ENCODE data around the gene CCER1.

The CCER1 gene

DNA sequence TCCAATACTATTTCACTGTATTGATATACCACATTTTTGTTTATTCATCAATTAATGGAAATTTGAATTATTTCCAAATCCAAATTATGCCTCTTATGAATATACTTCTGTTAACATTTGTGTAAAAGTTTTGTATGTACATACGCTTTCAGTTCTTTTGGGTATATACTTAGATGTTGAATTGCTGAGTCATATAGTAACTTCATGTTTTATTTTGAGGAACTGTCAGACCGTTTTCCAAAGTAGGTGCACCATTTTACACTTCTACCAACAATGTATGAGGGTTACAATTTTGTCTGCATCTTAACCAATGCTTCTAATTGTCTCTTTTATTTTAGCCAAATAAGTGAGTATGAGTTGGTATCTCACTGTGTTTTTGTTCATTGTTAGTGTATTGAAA lies 10.2 kb upstream of the CCER1 start:
- DNase-seq (ENCODE audit: low spot score): no peak

DNA sequence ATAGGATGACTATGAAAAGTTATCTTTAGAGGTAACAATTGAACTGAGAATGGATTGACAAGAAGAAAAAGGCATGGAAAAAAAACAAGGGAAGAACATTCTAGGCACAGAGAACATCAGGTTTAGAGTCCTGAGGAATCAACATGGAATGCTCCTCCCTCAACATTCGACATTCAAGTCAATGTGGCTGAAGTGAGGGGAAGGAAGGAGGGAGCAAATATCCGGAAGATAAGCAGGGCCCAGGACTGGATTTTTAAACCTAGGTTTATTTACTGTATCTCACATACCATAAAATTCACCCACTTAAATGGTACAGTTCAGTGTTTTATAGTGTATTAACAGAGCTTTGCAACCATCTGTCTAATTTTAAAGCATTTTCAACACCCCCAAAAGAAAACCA lies 9.6 kb upstream of the CCER1 start:
- no peak for DNase-seq (ENCODE audit: low spot score)

DNA sequence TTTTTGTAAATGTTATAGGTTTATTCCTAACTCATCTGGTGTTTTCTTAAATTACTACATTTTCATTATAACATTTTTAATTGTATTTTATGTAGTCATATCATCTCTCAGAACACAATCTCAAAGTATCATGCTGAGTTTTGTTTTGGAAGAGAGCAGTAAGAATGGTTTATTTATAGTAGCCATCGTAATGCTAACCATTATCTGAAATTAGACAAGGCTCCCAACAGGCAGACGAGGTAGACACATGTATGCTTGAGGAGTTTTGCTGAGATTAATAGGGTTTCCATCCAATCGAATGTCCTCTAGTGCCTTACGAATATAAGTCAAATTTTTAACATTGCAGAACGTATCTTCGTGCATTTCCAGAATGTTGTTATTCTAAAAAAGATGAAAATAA lies 9.0 kb upstream of the CCER1 start:
- DNase-seq (ENCODE audit: low spot score): no peak

DNA sequence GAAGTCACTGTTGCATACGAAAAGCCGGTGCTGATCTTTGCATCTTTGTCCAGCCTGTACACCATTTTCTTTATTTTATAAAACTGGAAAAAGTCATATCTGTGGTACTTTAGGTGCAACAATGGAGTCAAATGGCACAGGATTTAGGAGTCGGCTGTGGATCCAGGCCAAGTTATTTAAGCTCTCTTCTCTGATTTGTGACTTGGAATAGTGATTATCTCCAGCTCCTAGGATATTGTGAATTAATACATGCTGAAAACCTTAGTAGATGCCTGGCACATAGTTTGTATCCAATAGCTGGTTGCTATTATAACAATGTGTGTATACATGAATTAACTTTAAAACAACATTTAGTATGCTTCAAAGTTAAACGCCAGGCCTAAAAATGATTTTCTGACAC lies 6.2 kb upstream of the CCER1 start:
- no peak for DNase-seq (ENCODE audit: low spot score)

DNA sequence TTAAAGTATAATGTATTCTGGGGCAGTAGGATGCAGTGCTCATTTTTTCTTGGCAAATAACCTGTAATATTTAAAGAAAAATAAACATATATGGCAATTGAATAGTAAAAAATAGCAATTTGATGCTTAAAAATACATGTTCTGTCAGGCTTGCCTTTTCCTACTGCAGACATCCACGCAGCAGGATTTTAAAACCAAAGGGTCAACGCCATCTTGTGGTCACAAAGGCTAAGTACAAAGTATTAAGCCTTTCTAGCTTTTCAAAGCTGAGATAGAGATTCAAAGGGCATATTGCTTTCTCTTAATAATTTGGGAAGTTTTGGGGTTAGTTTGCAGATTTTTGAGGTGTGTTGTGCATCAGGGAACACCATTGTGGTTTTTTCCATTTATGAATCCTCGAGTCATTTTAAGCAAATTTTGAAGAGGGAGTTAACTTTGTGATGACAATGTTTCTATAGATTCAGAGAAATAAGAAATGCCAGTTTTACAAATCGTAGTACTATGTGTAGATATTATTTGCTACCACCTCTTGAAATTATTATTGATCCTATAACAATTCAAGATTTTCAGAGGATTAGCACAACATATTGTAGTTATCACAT lies 4.7 kb upstream of the CCER1 start:
- DNase-seq (ENCODE audit: low spot score): peak; percentile 57

DNA sequence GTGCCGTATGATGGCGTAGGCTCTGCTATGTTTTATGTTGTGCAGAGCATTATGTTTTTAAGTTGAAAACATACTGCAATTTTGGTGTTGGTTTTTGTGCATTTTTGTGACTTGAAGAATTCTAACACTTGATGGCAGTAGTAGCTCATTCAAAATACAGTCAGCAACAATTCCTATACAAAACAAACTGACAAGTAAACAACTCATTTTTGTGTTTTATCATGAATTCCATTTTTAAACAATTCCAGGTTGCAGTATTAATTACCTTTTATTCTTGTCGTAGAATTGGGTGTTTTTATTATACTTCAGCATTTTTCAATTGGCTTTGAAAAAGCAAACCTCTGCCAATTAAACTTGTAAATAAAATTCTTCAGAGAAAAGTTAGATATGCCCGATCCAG lies 4.1 kb upstream of the CCER1 start:
- DNase-seq (ENCODE audit: low spot score): peak; percentile 35

DNA sequence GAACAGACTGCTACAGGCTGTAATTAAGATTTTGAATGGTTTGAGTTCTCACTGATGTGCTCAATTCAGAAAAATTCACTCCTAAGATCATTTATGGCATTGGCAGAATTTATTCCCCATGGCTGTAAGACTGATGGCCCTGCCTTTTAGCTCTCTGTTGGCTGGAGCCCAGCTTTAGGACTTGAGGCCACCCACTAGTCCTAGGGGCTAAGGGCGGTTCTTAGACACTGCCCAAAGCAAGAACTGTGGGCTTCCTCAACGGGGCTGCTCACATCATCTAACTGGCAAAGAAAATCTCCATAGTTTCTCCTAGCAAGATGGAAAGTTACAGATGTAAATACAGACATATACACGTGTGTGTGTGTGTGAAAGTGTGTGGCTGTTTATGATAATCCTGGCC lies 3.4 kb upstream of the CCER1 start:
- DNase-seq (ENCODE audit: low spot score): no peak

DNA sequence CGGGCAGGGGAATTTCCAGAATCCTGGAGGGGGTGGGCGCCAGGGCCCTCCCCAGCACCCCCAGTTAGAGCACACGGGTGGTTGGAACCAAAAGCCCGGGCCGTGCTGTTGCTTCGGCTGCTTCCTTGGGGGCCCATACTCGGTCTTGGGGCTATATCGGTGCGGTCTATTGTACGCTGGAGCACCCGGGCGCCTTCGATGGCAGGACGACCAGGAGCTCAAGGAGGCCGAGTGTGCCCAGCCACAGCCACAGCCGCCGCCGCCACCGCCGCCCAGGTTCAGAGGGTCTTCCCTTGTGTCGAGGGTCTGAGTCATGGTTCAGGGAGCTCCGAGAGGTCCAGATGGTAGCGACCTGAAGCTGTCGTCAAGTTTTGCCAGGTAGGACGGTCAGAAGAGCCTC lies 548 bp downstream of the CCER1 start:
- DNase-seq (ENCODE audit: low spot score): no peak

DNA sequence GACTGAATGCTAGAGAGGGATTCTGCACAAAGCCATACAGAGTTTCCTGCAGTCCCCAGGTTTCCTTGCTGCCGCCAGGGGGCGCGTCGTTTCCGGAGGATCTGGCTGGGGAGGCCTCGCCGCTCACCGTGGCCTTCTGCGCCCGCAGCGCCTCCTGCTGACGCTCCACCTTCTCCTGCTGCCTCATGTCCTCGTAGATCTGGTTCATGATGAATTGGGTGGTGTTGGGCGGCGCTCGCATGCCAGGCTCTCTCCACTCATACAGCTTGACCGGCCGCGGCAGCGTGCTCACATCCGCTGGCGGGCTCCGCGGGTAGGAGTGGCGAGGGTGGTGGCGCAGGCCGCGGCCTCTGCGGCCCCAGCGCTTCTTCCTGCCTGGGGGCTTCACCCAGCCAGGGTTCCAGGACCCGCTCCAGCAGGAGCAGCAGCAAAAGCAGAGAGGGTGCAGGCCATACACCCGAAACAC lies 987 bp downstream of the CCER1 start:
- no peak for DNase-seq (ENCODE audit: low spot score)

DNA sequence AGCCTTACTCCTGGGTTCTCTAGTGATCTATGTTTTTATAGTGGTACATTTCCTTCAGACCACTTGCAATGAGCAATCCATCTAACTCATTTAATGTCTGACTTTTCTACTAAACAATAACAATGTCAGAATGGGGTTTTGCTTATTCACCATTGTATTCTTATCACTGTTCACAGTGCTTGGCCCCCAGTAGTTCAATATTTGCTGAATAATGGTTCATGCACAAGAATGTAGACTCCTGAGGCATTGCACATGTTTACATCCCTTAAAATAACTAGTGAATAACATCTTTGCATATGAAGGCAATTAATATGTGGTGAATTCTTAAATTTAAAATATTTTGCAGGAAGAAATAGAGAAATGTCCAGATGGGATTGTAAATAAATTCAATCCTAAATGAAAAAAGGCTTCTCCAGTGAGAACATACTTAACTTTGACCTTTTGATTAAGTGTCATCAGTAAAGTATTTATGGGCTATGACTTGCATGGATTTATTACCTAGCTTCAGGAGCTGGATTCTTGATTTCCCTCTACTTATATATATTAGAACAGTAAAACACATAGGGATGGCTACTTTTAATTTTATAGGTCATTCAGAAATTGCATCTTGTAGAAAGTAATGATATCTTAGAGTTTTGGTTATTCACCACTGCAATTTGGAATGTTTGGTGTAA lies 3.4 kb downstream of the CCER1 start:
- DNase-seq (ENCODE audit: low spot score): no peak

DNA sequence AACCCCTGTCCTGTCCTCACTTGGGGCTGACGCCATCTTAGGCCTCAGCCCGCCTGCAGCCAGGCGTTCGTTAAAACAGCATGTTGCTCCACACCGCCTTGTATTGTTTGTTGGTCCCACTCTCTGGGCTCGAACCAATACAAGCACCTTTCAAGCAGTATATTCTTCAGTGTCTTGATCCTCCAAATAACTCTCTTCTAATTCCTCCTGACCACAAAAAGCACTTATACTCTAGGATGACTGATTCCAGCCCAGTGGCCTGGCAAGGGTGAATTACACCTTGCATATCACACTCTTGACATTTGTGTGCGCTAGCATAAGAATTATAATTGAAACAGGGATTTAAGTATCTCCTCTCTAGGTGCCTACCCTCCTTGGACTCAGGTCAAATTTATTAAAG lies 7.1 kb downstream of the CCER1 start:
- no peak for DNase-seq (ENCODE audit: low spot score)

DNA sequence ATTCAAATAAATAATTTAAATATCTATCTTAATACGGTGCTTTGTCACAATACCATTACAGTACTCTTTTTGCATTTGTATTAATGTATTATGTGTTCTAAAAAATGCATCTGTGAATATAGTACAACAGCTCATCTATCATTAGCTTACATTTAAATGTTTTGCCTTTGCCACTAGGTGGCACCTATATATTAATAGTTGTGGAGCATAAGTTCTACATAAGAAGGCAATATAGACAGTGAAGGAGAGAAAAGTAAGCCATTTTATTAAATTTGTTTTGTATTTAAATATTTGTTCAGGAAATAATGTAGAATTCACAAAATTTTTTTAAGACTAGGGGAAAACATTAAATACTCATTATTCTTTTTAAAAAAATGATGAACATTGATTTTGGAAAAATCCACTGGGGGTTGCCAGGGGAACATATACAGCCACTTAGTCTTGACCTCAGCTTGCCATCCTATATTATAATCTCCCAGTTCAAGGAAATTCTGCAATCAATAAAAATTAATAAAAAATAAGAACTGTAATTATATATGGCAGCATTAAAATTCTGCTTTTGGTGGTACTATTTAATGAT lies 9.8 kb downstream of the CCER1 start:
- peak; percentile 36 for DNase-seq (ENCODE audit: low spot score)

DNA sequence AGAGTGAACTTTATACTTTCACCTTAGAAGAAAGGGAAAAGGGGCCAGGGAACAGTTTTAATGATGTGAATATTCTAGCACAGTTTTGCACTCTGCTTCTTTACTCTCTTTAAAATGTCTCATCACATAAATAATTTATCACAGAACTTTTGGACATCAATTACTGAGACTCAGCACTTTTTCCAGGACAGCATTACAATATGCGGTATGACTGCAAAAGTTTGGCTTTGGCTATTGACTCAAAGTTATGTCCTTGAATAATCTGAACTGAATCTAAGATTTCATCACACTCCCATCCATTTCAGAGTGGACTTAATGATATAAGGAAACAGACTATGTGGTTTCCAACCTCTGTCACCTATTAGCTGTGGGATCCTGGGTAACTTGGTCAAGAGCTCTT lies 11.7 kb downstream of the CCER1 start:
- DNase-seq (ENCODE audit: low spot score): no peak

DNA sequence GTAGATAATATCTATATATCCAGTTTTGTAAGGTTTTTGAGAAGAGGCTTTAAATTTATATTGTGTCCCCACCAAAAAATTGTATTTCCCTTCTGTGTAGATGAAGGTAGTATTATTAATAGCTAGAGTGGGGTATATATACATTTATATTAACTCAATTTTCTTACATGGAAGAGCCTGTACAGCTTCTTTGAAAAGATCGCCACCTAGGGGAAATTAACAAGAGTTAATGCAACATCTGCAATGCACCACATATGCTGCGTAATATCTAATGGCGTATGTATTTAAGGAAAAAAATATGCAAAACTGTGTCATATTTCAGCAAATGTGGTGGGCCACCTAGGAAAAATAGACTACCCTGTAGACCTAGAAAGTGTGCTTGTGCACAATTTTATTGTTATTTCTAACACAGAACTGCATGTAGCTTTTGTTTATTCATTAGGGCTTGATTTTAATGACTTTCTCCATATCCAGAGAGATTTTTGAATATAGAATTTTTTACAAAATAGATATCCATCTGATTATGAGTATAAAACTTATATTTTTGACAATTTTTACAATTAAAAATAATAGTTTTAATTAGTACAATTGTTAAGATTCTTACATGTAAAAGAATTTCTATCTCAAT lies 14.0 kb downstream of the CCER1 start:
- peak; percentile 52 for DNase-seq (ENCODE audit: low spot score)

DNA sequence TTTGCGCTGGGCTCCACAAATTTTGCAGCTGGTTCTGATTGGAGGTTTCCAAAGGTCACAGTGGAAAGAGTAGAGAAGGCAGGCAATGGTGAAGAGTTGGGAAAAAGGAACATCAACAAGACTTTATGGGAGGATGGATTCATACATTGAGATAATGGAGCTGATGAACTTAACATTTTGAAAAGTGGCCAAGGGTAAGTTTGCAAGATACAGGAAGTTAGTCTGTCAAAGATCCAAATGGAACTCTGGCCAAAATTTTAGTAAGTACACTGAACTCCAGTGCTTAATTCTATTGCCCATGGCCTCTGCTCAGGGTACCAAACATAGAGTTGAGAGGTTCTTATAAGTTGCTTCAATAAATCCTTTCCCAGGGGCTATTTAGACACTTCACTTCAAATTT lies 15.6 kb downstream of the CCER1 start:
- DNase-seq (ENCODE audit: low spot score): no peak

DNA sequence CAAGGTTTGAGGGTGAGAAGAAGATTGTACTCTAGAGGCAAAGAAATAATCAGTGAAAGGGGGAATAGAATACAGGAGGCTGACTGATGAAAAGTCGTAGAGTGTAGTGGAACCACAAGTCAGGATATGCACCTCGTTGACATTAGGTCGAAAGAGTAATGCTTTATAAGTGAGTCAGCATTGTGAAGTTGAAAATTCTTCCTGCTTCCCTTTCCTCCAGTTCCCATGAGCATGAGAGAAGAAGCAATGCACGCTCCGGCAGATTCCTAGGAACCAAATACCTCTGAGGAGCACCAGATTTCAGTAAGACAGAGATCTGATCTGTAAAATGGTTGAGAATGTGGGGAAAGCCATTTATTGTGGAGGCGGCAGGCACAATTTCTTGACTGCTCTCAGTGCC lies 16.5 kb downstream of the CCER1 start:
- no peak for DNase-seq (ENCODE audit: low spot score)

DNA sequence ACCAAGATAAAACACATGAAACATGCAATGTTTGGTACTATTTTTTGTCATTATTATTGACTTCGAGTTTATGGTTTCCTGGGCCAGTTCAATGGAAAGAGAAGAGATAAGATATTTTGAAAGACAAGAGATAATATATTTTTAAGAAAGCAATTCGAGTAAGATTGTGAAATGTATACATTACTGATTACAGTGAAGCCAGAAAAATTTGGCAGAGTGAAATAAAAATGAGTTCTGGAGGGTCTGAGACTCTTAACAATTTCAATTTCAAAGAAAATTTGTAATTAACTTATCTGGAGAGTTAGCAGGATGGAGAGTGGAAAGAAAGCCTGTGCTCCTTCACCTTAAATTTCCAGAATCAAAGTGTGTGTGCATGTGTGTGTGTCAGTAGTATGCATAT lies 17.3 kb downstream of the CCER1 start:
- no peak for DNase-seq (ENCODE audit: low spot score)

DNA sequence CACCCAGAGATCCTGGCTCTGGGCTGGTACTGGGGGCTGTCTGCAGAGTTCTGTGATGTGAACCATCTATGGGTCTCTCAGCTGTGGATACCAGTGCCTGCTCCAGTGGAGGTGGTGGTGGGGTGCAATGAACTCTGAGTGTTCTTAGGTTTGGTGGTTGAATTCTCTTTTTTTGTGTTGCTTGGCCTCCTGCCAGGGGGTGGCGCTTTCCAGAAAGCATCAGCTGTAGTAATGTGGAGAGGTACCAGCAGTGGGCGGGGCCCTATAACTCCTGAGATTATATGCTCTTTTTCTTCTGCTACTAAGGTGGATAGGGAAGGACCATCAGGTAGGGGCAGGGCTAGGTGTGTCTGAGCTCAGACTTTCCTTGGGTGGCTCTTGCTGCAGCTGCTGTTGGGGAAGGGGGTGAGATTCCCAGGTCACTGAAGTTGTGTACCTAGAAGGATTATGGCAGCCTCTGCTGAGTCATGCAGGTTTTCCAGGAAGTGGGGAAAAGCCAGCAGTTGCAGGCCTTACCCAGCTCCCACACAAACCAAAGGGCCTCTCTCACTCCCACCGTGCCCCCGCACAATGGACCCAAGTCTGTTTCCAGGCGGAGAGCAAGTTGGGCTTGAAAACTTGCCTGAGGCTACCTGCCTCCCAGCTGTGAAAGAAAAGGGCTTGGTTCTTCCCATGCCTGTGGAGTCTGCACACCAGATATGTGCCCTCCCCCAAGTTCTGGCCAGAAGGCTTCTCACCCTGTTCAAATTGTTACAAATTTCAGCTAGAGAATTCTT lies 18.6 kb downstream of the CCER1 start:
- no peak for DNase-seq (ENCODE audit: low spot score)

DNA sequence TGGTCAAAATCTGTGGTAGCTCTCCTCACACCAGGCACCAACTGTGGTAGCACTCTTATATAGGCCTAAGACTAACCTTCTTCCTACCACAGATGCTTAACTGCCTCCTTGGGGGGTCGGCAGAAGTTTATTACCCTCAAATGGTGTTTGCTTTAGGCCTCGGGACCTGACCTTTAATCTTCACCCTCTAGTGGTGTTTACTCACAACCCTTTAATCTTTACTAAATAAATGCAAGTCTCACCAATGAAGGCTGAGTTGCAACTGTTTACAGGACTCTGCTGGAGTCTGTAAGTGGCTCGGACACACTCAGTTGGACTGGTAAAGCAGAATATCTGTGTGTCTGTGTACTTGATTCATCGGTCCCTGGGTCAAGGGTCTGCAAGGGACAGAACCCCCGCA lies 29.4 kb downstream of the CCER1 start:
- no peak for DNase-seq (ENCODE audit: low spot score)

DNA sequence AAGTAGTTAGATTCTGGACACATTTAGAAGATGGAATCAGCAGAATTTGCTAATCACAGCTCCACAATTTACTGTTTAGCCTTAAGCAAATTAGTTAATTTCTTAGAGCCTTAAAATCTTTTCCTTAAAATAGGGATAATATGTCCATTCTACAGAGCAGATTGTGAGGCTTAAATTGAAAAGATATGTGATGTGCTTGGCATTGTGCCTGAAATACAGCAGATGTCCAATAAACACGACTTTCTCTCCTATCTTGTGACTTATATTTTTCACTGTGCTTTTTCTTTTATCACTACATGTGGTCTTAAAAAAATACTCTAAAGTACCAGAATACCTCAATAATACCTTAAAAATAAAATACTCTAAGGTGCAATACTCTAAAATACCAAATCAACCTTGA lies 30.6 kb downstream of the CCER1 start:
- DNase-seq (ENCODE audit: low spot score): no peak

DNA sequence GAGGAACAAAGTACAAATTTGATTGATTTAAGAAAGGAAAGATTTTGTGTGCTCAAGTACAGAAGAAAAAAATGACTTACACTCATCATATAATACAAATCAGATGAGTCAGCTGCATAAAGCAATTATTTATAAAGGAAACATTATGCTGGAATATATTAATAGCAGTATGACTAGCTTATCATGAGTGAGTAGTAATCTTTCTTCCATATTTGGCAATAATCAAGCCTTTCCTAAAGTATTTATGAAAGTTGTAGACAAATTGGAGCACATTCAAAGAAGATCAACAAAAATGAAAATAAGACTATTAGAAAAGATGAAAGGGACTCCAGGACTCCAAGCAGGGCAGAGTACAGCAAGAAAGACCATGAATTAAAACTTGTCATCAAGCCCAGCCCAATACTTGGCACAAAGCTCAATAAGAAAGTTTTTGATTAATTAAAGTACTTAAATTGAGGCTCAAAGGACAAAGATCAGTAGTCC lies 32.8 kb downstream of the CCER1 start:
- peak; percentile 33 for DNase-seq (ENCODE audit: low spot score)

DNA sequence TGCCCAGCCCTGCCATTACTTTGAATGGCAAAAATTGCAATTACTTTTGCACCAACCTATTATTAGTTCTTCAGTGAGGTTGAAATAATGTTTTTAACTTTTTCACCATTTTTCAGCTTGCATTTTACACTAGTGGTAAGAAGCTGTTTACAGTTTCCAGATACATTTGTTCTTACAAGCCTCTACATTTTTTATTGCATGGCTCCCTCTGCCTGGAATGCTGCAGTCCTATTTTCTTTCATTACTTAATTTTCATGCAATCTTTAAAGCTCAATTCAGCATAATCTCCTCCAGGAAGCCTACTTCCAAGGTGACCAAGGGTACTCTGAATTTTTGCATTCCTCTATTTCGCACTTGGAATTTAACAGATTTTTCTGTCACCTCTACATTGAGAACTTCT lies 33.4 kb downstream of the CCER1 start:
- peak; percentile 5 for DNase-seq (ENCODE audit: low spot score)
